Measurements from ENCODE around the gene ATXN7L1. TPM values are rescaled to one million over a fixed set of nuclear protein-coding genes. Genes with fewer than 3 reads are reported as not detected.
A peak's percentile ranks its signal among the peaks of the same experiment; 100 is the strongest.
"Not testable (repeated sequence)": the region's sequence is repeated elsewhere in the genome, so short reads cannot be mapped to it uniquely, and the experiment has no call there.

The ATXN7L1 gene
- total RNA-seq, 1 donor from 2014 or later = 6.7 TPM

DNA sequence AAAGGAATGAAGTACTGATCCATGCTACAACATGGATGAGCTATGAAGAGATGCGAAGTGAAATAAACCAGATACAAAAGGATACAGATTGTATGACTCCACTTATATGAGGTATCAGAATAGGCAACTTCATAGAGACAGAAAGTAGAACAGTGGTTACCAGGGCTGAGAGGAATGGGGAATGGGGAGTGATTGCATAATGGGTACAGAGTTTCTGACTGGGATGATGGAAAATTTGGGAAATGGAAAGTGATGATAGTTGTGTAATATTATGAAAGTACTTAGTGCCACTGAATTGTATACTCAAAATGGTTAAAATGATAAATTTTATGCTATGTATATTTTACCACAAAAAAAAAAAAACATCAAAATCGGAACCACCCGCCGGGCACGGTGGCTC, 3.9 kb downstream of the ATXN7L1 start:
- intact Hi-C loops (cut with DNase I) = loop anchor here (10.0 kb wide), 2 partner anchors 188 to 218 kb away; no protein-coding TSS in a partner anchor
- no peak for ATAC-seq
- DNase-seq (ENCODE audit: missing footprints) = no peak

DNA sequence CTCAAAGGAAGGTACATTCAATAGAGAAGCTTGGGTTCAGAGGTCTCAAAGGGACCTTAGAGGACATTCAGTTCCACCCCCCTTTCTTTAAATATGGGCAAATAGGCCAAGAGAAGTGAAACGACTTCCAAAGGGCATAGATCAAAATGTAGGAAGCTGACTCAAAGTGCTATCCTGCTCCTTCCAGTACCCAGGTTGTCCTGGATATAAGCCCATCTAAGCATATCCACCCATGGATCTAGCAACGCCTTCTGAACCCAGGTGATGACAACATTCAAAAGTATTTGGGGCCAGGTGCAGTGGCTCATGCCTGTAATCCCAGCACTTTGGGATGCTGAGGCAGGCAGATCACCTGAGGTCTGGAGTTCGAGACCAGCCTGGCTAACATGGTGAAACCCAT, 5.3 kb downstream of the ATXN7L1 start:
- intact Hi-C loops (cut with DNase I) = loop anchor here (10.0 kb wide), 2 partner anchors 186 to 216 kb away; no protein-coding TSS in a partner anchor
- no peak for DNase-seq (ENCODE audit: missing footprints)
- ATAC-seq = no peak

DNA sequence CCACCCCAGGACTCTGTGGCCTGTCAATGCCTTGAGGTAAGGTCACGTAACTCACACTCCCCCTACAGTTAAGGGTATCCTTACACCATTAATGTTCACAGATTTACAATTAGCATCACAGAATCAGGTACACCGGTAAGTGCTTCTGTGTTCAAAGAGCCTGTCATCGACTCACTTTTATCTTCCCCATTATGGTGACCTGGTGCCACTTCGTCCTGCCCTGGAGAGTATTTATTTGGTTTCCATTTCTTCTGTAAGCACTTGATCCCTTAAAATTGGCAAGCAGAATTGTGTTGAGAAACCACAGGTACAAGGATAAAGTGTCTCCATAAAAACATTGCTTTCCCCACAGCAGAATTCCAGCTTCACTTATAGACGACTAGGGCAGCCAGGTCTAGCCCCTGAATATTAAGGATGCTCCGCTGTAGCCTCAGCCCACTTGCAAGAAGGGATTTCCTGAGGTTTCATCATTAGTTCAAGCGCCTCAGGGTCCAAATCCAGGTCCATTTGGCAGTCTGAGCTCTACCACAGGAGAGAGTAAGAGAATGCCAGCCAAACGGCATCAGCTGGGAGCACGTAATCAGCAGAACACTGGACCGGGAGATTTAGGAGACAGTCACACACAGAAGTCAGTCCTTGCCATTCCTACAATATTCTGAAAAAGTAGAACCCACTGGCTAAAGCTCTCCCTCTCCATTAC, 10.1 kb downstream of the ATXN7L1 start:
- ATAC-seq = no peak
- intact Hi-C loops (cut with DNase I) = no loop called here
- DNase-seq (ENCODE audit: missing footprints) = no peak

DNA sequence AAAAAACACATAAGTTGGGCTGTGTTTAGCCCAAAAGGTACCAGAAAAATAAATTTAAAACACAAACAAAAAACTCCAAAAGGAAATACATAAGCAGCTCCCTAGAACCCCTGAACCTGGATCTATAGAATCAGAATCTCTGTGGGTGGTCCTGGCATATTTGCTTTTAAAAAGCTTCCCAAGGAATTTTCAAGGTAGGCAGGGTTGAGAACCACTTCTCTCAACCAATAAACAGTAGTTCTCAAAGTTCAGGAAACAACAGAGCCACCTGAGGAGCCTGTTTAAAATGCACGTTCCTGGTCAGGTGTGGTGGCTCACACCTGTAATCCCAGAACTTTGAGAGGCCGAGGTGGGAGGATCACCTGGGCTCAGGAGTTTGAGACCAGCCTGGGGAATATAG, 12.5 kb downstream of the ATXN7L1 start:
- no peak for ATAC-seq
- intact Hi-C loops (cut with DNase I) = no loop called here
- DNase-seq (ENCODE audit: missing footprints) = no peak

DNA sequence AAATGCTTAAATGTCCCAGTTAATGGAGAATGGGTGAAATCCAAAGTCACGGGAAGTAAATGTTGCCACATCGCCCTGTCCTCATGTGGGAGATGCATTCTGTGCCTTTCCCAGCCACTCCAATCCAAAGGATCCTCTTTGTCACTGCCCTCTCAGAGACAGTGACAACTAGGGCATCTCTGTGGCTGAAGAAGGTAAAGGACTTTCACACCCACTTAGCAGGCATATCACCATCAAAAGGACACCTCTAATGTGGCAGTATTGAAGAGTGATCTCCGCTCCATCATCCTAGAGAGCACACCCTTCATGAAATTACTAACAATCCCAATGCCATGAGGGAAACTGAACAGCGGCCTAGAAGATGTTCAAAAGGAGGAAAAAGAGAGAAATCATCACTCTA, 13.6 kb downstream of the ATXN7L1 start:
- intact Hi-C loops (cut with DNase I) = no loop called here
- DNase-seq (ENCODE audit: missing footprints) (no peak), ATAC-seq (no peak)

DNA sequence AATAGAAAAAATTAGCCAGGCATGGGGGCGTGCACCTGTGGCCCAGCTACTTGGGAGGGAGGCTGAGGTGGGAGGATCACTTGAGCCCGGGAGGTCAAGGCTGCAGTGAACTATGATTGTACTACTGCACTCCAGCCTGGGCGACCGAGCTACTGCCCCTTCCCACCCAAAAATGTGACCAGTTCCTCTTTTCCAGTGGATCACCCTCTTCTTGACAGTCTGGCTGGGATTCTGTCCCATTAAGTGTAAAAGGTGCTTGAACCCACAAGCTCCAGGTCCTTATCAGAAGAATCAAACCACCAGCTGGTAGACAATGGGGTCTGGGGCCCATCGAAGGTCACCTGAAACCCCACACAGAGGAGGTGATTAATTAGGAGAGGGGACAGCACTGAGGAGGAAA, 14.1 kb downstream of the ATXN7L1 start:
- DNase-seq (ENCODE audit: missing footprints) = no peak
- ATAC-seq = no peak
- intact Hi-C loops (cut with DNase I) = no loop called here

DNA sequence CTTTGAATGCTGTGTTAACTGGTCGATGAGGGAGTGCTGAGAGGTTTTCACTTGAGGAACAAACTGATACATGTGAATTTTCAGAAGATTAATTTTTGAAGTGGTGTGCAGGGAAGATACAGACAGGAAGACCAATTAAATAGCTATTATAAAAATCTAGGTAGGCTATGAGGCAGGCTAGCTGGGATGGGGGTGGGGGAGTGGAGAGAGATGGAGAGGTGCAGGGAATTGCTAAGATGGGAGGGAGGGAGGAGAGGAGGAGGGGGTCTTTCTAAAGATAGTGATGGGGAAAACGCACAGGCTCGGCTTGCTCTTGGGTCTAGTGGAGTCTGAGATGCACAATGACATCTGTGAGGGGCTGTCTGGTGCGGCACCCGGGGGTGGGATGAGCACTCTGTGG, 15.2 kb downstream of the ATXN7L1 start:
- no peak for ATAC-seq
- DNase-seq (ENCODE audit: missing footprints) = no peak
- intact Hi-C loops (cut with DNase I) = no loop called here

DNA sequence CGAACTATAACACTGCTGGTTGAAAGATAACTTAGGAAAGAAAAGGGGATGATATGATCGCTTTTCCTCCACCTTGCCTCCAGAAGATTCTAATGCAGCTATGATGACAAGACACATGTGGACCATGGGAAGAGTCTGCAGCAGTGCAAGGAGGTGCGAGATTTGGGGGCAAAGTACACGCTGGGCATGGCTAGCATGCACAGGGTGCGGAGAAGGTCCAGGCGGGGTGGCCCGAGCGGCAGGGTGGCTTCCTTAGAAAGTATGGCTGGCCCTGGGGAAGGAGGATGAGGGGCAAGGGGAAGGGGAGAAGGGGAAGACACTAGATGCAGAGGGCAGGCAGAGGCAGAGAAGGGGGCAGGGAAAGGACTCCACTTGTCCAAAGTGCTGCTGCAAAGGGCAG, 15.6 kb downstream of the ATXN7L1 start:
- no peak for DNase-seq (ENCODE audit: missing footprints)
- ATAC-seq = no peak
- intact Hi-C loops (cut with DNase I) = no loop called here

DNA sequence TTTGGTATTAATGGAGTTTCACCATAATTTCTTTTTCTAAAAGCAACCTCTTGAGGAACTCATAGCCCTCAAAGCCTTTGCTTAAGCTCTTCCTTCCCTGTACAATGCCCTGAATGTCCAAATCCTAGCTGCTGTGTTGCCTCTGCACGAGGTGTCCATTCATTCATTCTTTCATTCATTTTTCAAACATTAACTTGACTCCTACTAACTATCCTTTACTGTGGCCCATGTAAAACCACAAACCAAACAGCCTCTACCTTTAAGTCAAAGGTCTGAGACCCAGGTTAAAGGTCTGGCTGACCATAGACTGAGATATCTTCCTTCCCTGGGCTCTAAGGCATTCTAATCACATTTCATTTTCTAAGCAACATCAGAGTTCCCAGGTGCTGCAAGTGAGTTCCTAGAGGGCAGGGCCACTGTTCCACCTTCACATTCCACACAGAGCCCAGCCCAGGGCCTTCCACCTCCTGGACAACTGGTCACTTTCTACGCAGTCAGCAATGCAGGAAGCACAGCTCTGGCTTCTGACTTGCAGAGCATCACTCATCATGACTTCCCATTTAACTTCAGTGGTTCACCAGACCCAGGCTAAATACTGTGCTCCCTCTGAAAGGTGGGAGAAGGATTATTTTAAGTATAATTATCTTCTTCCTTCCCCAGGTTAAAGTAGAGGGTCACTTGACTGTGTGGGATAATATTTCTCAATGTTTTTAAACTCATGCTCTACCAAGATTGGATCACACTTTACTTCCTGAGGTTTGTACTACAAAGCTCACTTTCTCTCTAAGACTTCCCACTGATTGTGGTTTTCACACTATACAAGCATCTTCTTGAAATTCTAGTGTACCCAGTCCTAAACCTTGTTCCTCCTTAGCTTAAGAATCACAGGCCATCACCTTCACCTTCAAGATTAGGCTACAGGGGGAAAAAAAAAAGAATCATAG, 19.1 kb downstream of the ATXN7L1 start:
- intact Hi-C loops (cut with DNase I) = no loop called here
- no peak for DNase-seq (ENCODE audit: missing footprints)
- no peak for ATAC-seq

DNA sequence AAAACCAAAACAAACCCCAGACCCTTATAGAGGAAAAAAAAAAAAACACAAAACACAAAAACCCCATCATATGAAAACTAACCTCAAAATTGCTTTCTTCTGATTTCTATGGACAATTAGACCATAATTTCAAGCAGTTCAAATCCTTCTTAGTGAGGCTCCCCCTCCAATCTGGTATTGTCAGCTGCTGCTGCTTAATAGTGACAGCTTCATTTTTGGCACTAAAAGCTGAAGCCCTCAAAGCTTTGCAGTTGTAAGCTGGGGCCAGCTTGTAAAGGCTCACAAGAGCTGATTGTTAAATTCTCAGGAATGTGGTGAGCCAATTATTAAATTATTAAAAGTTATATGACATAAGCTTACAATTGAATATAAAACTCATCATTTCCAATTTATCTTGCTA, 21.9 kb downstream of the ATXN7L1 start:
- DNase-seq (ENCODE audit: missing footprints) (no peak), ATAC-seq (no peak)
- intact Hi-C loops (cut with DNase I) = no loop called here

DNA sequence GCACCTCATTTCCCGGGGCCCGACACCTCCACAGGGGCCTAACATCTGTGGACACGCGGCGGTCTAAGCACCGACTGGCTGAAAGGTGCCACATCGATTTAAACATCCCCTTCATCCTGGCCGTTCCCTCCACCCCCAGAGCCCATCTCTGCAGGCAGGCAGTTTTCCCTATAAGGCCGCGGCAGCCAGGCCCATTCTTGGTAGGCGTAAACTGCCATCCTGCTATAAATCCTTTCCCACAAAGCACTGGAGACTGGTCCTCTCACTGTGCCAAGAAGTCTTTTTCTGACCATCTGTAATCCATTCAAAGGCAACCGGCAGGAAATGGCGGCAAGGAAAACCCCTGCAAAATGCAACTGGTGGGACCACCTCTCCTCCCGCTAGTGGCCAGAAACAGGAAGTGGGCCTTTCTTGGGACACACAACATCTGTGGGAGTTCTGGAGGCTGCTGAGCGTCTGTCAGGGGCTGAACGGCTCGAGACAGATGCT, 22.4 kb downstream of the ATXN7L1 start:
- DNase-seq (ENCODE audit: missing footprints) = no peak

DNA sequence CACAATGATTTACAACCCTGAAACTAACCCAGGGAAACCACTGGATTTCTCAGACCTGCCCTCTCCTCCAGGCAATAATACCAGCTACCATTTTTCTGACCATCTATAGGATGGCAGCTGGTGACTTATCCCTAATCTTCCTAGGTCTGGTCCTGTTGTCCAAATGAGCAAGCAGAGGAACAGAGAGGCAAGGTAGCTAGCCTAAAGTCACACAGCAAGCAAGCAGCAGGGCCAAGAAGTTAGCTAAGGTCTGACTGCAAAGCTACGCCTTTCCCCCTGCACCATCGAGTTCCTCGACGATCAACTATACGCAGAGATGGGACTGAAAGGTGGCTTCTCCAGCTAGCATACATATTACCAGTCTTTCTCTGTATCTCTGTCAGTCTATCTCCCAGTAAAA, 25.3 kb downstream of the ATXN7L1 start:
- DNase-seq (ENCODE audit: missing footprints) = no peak
- ATAC-seq = no peak
- intact Hi-C loops (cut with DNase I) = no loop called here

More for the DNA sequence above, 22.4 kb downstream of the ATXN7L1 start:
- intact Hi-C loops (cut with DNase I) = no loop called here
- ATAC-seq = peak; percentile 36

DNA sequence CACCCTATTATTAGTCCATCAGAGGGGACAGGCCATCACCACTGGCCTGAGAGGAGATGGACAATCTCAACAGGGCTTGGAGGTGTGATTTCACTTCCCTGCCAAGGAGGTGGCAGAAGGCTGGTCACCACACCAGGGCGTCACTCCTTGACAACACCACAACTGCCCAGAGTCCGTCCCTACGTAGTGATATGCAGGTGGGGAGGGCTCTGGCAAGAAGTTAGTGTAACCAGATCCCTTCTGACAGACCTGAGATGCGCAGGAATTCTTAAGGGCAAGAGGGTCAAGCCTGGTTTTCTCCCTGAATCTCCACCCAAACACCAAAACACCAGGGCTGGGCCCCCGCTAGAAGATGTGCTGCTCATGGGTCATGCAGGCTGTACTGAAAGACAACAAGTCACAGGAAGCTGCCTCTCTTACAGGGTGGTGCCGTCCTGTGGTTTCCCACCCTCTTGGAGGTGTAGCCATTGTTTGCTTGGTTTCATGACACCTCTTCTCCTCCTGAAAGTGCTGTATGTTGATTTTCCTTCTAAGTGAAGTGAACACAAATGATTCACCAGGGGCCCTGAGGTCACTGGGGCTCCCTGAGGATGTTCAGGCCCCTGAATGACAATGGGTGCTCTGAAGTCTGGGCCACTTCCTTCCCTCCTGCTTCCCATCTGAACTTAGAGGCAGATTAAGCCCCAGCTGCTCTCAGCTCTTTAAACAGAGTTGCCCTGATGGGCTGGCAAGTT, 27.1 kb downstream of the ATXN7L1 start:
- no peak for ATAC-seq
- DNase-seq (ENCODE audit: missing footprints) = no peak
- intact Hi-C loops (cut with DNase I) = no loop called here

DNA sequence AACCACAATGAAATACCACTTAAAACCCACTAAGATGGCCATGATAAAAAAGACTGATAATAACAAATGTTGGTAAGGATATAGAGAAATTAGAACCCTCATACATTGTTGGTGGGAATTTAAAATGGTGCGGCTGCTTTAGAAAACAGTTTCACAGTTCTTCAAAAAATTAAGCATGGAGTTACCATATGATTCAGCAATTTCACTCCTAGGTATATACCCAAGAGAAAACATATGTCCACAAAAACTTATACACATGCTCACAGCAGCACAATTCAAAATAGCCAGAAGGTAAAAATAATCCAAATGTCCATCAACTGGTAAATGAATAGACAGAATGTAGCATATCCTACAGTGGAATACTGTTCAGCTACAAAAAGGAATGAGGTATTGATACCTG, 30.0 kb downstream of the ATXN7L1 start:
- intact Hi-C loops (cut with DNase I) = no loop called here
- DNase-seq (ENCODE audit: missing footprints) = no peak
- no peak for ATAC-seq

DNA sequence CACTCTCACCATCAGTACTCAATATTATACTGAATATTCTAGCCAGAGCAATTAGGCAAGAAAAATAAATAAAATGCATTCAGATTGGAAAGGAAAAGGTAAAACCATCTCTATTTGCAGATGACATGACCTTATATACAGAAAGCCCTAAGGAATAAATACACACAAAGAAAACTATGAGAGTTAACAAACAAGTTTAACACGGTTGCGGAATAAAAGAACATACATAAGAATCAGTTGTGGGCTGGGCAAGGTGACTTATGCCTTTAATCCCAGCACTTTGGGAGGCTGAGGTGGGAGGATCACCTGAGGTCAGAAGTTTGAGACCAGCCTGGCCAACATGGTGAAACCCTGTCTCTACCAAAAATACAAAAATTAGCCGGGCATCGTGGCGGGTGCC, 31.7 kb downstream of the ATXN7L1 start:
- intact Hi-C loops (cut with DNase I); ATAC-seq; DNase-seq (ENCODE audit: missing footprints): not testable (repeated sequence)

DNA sequence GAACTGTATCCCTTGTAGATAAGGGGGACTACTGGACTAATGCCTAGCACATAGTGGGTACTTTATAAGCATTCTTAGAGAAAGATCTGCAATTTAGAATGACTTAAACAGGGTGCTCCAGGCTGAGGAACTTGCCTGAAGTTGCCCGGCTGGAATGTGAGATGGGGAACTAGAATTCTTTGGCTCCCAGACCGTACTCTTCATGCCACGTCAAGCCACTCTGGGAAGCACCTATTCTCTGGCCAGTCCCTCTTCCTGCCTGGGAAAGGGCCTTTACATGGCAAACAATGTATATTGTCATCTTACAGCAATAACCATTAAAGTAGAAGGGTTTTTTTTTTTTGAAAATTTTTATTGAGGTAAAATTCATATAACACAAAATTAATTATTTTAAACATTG, 34.5 kb downstream of the ATXN7L1 start:
- intact Hi-C loops (cut with DNase I) = no loop called here
- DNase-seq (ENCODE audit: missing footprints) (no peak), ATAC-seq (no peak)

DNA sequence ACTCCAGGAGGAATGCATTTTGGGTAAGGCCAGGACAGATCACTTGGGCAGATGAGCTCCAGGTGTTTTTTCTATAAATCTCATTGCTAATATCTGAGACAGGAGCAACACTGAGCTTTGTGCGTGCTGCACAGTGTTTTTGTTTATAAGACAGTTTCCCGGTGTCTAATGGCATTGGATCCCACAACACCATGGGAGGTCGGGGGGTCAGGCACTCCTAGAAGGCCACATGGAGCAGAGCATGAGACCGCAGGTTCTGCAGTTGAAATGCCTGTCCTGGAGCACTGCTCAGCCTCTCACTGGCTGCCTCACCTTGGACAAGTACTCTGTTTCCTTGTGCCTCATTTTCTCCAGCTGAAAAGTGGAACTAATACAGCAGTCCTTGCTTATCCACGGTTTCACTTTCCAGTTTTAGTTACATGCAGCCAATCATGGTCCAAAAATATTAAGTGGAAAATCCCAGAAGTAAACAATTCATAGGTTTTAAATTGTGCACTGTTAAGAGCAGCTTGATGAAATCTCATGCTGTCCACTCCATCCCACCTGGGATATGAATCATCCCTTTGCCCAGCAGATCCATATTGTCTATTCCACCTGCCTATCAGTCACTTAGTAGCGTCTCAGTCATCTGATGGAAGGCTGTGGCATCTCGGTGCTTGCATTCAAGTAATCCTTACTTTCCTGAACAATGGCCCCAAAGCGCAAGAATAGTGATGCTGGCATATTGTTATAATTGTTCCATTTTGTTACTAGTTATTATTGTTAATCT, 35.2 kb downstream of the ATXN7L1 start:
- ATAC-seq = no peak
- DNase-seq (ENCODE audit: missing footprints) = no peak
- intact Hi-C loops (cut with DNase I) = no loop called here

DNA sequence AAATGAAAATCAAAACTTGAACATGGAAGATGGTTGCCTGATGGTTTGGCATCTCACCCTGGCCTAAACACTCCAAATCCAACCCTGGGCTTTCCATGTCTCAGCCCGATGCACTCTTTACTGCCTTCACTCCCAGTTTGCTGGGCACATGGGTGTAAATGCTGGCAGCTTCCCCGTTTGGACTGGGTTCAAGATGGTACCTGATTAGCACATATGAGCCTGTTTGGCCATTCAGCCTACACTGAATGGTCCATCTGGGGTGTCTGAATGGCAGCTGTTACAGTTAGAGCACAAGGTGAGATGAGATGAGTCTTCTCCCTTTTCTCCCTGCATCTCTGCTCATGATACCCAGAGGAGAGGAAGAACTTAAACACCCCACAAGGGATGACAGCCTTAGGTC, 37.1 kb downstream of the ATXN7L1 start:
- ATAC-seq = no peak
- DNase-seq (ENCODE audit: missing footprints) = no peak
- intact Hi-C loops (cut with DNase I) = no loop called here

Measured in Right ventricle myocardium inferior (tissue), 1 donor.